D721Med (cell line): ENCODE results near the gene ZBTB17.
"Not testable (repeated sequence)": the region's sequence is repeated elsewhere in the genome, so short reads cannot be mapped to it uniquely, and the experiment has no call there.

Source experiments
- DNase-seq: peaks from one replicate; pipeline ENCODE4 v3.0.0; 2011; ENCODE audit warnings: low spot score; ENCODE audit not compliant: insufficient read length
- FAIRE-seq: peaks from 2 replicates; lab custom pipeline; 2011; peaks lifted over from hg19 to GRCh38; lab: Jason Lieb, UNC
- CTCF ChIP-seq: IDR thresholded peaks from 2 replicates; pipeline ENCODE4 v1.5.1; 2012; ENCODE audit warnings: mild to moderate bottlenecking, control low read depth; ENCODE audit not compliant: insufficient read depth; ENCODE audit errors: missing control alignments

ZBTB17 gene

GRCh38 chr1:15895233-15895632 lies 80.7 kb downstream of the ZBTB17 start:
- FAIRE-seq (no peak), DNase-seq (no peak)
- TF ChIP-seq CTCF: no peak

- FAIRE-seq, DNase-seq: not testable (repeated sequence)
Observed at GRCh38 chr1:15892857-15893599, 82.9 kb downstream of the ZBTB17 start.
